GM18867 (cell line): ENCODE measurements around the gene NUDT16L1.

ENCODE experiments used
- ATAC-seq: cut with Tn5 transposase; IDR thresholded peaks from one replicate; pipeline ENCODE4 v1.9.1; 2021; ENCODE audit warnings: mild to moderate bottlenecking, moderate library complexity; ENCODE audit not compliant: unreplicated experiment

Gene NUDT16L1

DNA sequence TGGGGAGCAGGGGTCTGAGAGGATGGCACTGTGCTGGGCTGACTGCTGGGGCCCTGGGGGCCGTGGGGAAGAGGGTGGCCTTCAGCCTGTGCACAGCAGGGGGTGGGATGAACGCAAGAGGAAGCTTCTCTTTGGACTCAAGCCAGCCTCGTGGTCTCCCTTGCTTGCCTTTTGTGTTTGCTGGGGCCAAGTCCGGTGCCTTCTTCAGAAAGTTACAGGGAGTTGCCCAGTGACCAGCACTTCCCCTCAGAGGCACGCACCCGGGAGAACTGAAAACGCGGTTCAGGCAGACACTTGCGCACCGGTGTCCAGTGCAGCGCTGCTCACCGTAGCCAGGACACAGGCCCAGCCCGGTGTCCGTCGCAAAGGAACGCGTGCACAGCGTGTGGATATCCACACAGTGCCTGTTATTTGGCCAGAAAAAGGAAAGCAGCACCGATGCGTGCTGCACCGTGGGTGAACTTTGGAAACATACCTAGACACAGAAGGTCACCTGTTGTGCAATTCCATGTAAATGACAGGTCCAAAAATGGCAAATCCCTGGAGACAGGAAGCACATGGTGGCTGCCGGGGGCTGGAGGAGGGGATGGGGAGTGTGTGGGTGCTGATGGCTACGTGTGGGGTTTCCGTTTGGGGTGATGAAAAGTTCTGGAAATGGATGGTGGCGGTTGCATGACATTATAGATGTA, 29.4 kb upstream of the NUDT16L1 start:
- no peak for ATAC-seq

DNA sequence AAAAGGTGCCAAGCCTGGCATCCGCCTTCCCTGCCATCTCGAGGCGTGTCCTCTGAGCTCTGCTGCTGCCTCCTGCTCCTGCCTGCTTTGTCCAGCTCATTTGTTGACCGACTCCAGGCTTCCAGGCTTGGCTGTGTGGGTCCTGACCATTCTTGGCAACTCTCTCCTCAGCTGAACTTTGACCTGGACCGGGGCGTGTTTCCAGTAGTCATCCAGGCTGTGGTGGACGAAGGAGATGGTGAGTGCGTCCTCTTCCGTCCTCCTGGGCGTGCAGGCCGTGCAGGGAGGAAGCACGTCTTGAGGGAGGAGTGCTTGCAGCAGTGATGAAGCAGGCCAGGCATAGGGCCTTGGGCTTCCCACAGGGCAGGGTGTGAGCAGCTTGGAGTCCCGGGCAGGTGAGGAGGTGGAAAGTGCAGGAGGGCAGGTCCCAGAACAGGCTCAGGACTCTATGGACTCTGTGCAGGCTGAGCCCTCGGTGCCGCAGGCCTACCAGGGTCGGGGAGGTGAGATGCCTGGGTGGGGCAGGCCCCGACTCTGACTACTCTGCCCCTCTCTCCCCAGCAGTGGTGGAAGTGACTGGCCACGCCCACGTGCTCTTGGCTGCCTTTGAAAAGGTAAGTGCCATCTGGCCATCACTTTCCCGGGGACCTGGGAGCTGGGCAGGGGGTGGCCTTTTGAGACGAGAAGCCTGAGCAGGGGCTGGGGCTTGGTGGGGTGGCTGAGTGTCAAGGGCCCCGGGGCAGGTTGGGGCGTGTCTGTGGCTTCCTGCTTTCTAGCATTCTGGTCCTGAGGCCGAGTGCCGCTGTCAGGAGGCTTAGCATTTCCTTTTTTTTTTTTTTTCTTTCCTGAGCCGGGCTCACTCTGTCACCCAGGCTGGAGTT, 28.6 kb upstream of the NUDT16L1 start:
- ATAC-seq: no peak

DNA sequence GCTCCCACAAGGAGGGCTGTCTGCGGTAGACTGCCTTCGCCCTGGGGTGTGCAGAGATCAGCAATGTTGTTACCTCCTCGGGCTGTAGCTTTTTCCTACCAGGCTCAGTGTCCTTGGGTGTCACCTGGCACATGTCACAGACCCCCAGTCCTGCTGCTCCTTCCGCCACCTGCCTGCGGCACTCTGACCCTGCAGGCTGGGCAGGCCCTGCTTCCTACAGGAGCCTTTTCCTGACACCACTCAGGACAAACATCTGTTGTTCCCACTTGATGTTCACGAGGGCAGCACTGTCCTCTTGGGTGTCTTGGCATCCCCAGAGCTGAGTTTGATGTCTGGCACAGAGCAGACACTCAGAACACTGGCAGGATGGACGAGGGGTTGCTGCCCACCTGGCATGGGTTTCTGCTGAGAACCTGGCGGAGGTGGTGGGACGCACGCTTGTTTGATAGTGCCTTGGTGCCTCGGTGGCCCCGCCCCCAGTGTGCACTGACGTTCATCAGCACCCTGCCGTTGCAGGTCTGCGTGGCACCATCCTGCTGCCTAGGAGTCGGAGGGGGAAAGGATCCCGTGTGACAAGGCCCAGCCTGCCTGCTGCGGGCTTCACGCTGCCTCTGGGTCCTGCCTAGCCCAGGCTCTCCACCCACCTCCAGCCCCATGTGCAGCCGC, 26.7 kb upstream of the NUDT16L1 start:
- ATAC-seq: no peak

DNA sequence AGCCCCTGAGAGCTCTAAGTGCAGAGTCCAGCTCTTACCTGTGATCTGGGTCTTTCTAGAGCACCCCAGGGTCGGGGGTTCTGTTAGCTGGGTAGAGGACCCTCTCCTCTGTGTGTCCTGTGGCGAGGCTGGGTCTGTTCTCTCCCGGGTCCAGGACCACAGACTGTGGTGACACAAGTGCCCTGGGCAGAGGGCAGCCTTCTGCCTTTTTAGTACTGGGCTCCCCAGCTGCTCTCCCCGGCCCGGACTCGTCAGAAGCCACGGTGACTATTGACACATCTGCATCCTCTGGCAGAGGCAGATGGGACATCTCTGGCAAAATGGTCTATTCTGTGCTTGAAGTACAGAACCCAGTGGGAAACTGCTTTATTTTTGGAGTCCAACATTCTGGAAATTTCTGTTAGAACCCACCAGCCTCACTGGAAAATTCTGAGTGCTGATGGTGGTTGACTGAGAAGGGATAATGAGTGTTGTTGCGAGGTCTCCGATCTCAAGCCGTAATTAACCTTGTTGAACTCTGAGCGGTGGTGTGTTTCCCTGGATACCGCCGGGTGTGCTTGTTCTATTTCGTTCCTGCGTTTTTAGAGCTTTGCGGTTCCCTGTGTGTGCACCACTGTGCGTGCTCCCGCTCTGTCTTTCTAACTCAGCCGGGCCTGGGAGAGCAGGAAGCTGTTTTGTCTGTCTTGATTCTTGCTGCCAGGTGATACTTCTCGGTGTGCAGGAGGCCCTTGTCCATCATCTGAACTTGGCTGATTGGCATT, 26.0 kb upstream of the NUDT16L1 start:
- ATAC-seq: no peak

DNA sequence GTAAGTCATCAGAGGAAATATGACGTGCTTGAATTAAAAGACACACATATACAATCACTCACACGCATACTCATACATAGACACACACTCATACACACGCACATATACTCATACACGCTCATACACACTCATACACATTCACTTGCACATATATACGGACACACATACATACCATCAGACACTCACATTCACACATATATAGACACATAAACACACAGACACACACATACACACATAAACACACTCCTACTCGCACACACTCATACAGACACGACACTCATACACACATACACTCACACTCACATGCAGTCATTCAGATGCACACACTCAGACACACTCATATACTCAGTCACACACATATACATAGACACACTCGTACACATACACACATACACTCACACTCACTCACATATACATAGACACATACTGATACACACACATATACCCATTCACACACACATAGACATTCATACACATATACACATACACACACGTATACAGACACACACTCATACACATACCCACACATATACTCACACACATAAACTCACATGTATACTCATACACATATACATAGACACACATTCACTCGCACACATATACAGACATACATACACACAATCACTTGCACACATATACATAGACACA, 24.9 kb upstream of the NUDT16L1 start:
- ATAC-seq: no peak

DNA sequence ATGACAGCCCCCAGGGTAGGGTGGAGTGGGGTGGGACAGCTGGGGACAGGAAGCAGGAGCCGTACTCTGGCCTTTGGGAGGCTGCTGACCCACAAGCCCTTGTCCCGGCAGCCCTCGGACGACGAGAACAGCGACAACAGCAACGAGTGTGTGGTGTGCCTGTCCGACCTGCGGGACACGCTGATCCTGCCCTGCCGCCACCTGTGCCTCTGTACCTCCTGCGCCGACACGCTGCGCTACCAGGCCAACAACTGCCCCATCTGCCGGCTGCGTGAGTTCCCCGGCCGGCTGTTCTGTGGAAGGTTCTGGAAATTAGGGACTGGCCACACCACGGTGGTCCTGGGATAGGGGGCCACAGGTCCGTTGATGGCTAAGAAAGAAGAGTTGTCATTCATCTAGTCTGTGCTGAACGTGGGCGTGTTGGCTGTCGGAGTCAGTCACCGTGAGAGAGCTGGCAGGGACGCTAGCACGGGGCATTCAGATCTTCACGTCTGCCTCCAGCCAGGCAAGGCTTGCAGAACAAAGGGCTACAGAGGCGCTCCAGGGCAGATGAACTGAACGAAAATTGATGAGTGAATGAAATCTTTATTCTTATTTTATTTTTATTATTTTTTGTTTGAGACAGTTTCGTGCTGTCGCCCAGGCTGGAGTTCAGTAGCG, 19.8 kb upstream of the NUDT16L1 start:
- no peak for ATAC-seq

DNA sequence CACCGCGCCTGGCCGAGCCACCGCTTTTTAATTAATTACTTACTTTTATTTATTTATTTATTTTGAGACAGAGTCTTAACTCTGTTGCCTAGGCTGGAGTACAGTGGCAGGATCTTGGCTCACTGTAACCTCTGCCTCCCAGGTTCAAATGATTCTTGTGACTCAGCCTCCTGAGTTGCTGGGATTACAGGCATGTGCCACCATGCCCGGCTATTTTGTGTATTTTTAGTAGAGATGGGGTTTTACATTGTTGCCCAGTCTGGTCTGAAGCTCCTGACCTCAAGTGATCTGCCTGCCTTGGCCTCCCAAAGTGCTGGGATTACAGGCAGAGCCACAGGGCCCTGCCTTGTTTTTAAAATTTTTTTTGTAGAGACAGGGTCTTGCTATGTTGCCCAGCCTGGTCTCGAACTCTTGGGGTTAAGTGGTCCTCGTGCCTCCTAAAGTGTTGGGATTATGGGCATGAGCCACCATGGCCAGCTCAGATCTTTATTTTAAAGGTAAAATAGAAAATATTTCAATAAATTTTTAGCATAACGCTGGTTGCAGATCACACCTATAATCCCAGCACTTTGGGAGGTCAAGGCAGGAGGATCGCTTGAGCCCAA, 18.3 kb upstream of the NUDT16L1 start:
- no peak for ATAC-seq

DNA sequence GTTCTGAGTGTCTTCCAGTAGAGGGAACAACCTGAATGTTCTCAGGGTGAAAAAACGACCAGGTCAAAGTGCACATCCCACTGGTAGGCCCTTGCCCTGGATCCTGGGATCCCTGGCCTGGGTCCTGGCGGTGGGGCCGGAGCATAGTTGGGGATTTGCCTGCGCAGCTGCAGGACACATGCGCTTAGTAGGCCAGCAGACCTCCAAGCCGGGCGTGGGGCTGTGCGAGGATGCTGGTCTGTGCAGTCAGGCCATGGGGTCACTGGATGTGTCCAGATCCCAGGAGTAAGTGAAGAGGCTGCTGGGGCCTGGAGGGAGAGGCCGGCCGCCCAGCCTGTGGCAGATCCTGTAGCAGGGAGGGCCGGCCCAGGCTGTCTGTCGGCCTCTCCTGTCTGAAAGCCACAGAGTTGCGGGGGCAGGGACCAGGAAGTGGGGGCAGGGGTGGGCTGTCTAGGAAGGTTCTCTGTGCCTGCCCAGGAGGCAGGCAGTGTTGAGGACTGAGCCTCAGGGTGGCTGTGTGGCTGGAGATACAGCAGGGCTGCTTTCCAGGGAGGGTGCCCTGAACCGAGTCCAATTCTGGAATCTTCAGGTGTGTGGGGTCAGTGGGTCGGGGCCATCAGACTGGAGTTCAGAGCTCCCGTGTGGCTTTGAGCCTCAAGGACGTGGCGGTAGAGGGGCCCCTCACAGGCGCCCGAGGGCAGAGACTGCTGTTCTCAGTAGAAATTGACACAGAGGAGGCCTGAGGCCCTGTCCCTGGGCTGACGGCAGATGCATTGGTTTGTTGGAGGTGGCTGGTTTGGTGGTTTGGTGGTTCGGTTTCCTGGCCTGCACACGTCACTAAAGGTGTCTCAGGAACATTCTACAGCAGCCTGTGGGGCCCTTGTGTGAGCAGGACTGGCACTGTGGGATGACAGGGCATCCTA, 17.2 kb upstream of the NUDT16L1 start:
- no peak for ATAC-seq

DNA sequence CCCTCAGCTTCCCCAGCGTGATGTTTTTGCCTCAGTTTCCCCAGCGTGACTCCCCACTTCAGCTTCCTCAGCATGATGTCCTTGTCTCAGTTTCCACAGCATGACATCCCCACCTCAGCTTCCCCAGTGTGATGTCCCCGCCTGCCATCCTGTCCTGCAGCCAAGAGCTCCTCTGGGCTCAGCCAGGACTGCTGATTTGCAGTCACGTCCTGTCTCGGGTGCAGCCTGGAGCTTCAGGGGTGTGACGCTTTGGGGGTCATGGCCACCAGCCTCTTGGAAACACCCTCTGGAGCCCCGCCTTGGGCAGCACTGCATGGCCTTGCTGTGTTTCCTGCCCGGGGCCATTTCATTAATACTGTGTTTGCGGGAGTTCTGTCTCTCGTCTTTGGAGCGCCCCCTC, 16.5 kb upstream of the NUDT16L1 start:
- ATAC-seq: no peak

DNA sequence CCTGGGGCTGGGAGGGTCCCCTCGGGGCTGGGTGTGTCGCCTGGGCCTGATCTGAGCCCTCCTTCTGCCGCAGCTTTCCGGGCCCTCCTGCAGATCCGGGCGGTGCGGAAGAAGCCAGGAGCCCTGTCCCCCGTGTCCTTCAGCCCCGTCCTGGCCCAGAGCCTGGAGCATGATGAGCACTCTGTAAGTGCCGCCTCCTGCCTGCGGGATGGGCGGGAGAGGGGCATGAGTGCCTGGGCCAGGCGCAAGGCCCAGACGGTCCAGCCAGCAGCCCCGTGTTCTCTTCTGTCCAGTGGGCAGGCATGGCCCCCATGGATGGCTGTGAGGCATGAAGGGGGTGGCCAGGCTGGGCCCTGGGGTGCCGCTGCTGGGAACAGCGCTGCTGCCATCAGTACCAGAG, 16.0 kb upstream of the NUDT16L1 start:
- ATAC-seq: no peak

DNA sequence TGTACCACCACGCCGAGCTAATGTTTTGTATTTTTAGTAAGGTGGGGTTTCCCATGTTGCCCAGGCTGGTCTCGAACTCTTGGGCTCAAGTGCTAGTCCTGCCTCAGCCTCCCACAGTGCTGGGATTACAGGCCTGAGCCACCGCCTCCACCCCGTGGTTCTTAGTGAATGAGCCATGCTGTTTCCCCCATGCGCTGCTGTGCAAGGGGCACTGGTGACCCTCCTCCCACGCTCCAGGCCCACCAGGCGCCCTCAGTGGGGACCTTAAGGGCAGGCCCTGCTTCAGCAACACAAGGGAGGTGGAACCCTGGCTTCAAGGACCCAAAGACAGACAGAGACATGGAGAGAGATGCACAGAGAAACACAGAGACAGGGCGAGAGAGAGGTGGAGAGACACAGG, 15.4 kb upstream of the NUDT16L1 start:
- ATAC-seq: no peak

DNA sequence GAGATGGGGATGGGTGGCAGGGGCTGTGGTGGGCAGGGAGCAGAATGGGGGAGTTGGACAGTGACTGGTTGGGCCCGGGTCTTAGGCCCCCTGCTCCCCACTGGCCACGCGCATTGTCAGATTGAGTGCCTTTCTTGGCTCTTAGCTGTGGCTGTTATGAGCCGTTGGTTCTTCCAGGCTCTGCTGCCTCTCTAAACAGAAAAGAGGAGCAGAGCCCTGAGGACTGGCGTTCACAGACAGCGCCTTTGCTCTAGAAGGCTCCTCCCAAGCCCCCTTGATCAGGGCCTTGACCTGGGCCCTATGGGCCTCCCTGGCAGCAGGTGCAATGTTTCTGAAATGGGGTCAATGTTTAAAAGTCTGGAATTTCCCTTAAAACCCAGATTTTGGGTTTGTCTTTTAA, 14.8 kb upstream of the NUDT16L1 start:
- ATAC-seq: no peak

DNA sequence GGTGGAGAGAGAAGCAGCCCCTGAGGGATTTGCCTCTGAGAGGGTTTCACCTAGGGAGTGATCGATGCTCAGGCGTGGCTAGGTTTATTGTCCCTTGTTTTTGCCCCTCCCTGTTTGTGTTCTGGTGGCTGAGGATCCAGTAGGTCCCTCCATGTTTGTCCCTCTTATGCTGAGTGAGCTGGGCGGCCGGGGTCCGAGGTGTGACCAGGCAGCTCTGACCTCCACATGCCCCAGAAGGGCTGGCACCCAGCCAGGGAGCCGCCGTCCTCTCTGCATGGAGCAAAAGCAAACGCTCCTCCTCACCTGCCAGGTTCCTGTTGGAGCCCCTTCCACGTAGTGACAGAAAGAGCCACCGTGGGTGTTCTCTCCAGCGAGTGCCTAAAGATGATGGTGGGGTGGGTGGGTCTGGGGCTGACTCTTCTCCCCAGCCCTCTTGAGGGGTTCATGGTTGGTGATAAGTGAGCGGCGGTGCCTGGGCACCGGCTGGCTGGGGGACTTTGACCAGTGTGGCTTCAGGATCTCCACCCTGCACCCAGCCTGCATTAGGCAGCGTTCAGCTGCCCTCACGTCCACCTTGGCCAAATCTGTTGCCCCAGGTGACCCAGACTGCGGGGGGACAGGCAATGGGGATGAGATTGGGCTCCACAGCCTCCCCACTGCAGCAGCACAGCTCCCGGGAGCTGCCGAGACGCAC, 14.1 kb upstream of the NUDT16L1 start:
- no peak for ATAC-seq

DNA sequence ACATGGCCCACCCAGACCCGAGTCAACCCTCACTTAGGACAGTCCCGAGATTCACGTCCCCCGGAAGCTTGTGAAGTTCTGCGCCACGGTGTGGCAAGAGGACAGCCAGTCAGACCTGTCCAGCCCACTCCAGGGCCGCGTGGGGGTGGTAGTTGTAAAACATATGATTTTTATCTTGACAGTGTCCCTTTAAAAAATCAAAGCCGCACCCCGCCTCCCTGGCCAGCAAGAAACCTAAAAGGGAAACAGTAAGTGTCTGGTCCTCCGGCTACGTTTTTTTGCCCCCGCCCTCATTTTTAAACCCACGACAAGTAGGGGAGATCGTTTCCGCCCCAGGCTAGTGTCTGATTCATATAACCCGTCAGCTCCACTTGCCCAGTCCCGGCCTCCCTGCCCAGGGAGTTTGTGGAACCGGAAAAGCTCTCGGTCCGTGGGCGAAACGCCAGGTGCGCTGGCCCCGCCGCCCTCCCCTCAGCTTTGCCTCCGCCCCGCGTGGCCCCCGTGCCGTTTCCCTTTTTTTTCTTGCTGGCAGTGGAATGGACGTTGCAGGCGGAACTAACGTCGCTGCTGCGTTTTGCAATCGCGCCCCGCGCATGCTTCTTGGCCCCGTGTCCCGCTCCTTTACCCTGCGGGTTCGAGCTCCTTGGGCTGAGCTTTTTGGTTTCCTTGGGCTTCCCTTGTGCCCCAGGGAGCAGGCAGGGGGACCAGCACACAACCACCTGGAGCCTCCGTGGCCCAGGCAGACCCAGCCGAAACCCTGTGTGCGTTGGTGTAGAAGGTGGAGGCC, 13.3 kb upstream of the NUDT16L1 start:
- ATAC-seq: no peak

DNA sequence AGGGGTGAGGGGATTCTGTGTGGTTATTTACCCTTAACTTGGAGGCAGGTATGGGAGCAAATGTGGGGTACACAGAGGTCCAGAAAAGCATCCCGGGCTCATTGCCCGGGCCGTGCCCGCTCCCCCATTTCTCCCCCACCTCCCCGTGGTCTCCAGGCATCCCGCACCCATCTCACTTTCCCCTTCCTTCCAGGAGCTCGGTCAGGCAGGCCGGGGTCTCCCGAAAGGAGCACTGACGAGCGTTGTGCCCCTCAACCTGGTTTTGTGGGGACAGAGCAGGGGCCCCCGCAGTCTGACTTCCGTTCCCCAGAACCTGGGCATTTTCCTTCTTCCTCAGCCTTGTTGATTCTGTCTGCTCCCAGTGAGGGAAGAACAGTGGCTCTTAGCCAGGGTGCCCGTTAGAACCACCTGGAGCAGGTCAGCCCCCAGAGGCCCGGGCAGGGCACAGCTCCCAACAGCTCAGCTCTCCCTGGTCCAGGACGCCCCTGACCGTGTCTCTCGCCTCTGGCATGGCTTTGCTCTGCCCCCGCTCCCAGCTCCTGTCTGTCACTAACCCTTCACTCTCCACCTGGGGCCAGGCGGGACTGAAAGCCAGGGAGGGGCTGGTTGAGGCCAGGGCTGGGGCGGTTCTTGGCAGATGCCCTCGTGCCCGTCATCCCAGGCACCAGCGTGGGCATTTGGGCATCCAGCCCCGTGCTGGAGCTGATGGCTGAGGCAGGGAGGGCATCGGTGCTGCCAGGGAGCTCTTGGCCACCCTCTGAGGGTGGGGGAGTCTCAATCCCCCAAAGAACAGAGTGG, 12.5 kb upstream of the NUDT16L1 start:
- ATAC-seq: no peak

DNA sequence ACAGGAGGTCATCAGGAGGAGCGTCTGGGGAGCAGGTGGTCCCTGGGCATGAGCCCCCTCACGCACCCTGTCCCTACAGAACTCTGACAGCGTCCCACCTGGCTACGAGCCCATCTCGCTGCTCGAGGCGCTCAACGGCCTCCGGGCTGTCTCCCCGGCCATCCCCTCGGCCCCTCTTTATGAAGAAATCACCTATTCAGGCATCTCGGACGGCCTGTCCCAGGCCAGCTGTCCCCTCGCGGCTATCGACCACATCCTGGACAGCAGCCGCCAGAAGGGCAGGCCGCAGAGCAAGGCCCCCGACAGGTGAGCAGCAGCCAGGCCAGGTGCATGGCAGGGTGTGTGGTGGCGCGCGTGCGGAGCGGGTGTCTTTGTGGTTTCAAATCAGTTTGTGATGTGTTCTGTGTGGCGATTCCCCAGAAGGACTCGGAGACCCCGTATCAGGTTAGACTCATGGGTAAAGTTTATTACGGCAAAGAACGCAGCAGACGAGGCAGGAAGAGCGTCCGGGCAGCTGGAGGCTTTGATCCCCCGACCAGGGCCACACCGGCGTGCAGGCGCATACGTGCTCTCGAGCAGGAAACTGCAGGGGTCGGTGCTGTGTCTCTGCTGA, 11.8 kb upstream of the NUDT16L1 start:
- no peak for ATAC-seq
